Measurements from ENCODE around the gene HADHA. TPM values are rescaled to one million over a fixed set of nuclear protein-coding genes. Genes with fewer than 3 reads are reported as not detected.

Gene HADHA
- total RNA-seq, 1 experiment from 2014 or later, result 101 TPM

GRCh38 chr2:26245231-26245732, 850 bp upstream of the HADHA start:
- POLR2A ChIA-PET, result interaction anchor here (0.9 to 1.9 kb wide), 5 partner anchors 10 to 476 kb away, joined by 3 to 6 read pairs (median 3); no protein-coding TSS in a partner anchor

GRCh38 chr2:26243470-26244308, 743 bp downstream of the HADHA start:
- ChIA-PET CTCF (no interaction called here), RAD21 (ENCODE audit: low non-redundant PET in 1 of 2, low total read pairs in 2 of 2, uncharacterized antibody in 2 of 2, unreplicated experiment in 2 of 2) (no interaction called here), POLR2A (interaction anchor here (1.1 to 1.9 kb wide), 5 partner anchors 8 to 102 kb away, joined by 3 to 6 read pairs (median 4); partner anchors contain the start of gene SELENOI)
- intact Hi-C loops (cut with micrococcal nuclease), result no loop called here
- peak overlapping the region; percentile 77 for H3K27ac ChIP-seq (ENCODE audit: low read depth, low read length)
- H3K9me2 ChIP-seq (ENCODE audit: insufficient read depth), result no peaks in the 10 kb centered on the region
- H3K36me3 ChIP-seq (ENCODE audit: control insufficient read depth in 1 of 2, insufficient read depth in 2 of 2, low read length in 2 of 2), result no peaks in the 10 kb centered on the region
- H3K4me1 ChIP-seq (ENCODE audit: control insufficient read depth in 1 of 2, insufficient read depth in 2 of 2, low read length in 2 of 2), result peaks cover 13 to 36% of the 10 kb centered on the region in 2 experiments; a peak in 3 of 4 replicates
- H3K4me2 ChIP-seq (ENCODE audit: low read length), result peak overlapping the region; percentile 72
- H3K9ac ChIP-seq (ENCODE audit: low read length), result peak overlapping the region; percentile 74
- peak overlapping the region; percentile 4 for H2AFZ ChIP-seq (ENCODE audit: low read depth, low read length, poor library complexity, severe bottlenecking)
- ATAC-seq (no peak), DNase-seq (ENCODE audit: low read depth, low spot score) (no peak)
- H3K9me3 ChIP-seq (ENCODE audit: control insufficient read depth in 1 of 2, insufficient read depth in 1 of 2, low read depth in 1 of 2, low read length in 2 of 2), result no peaks in the 10 kb centered on the region
- H3K79me2 ChIP-seq (ENCODE audit: insufficient read depth, low read length), result peaks cover 91% of the 10 kb centered on the region
- H4K20me1 ChIP-seq (ENCODE audit: insufficient read depth), result no peaks in the 10 kb centered on the region
- no TSS peak for BruUV-seq (replicated peaks)
- H3K27me3 ChIP-seq (ENCODE audit: insufficient read depth, low read length), result no peaks in the 10 kb centered on the region
- peak overlapping the region; percentile 69 to 91 for H3K4me3 ChIP-seq (replicated peaks in 1 of 2; ENCODE audit: low read depth in 1 of 2, low read length in 2 of 2)
- TF ChIP-seq SRF (IDR thresholded peaks at IDR 0.05; ENCODE audit: low read depth) (no peak), ZFX (IDR thresholded peaks at IDR 0.05) (no peak), CEBPB (IDR thresholded peaks at IDR 0.05; ENCODE audit: low read depth) (no peak), YY1 (IDR thresholded peaks at IDR 0.05; ENCODE audit: extremely low read depth, insufficient replicate concordance, low read depth, low read length) (no peak), JUND (IDR thresholded peaks at IDR 0.05) (no peak), RAD21 (IDR thresholded peaks at IDR 0.05; ENCODE audit: low read depth) (no peak), EZH2 (IDR thresholded peaks at IDR 0.05) (no peak), CBX3 (IDR thresholded peaks at IDR 0.05; ENCODE audit: low read depth) (no peak), SP1 (IDR thresholded peaks at IDR 0.05; ENCODE audit: low read depth) (no peak), SIN3A (IDR thresholded peaks at IDR 0.05; ENCODE audit: low read depth) (no peak)
- TF ChIP-seq, protein P1, sequence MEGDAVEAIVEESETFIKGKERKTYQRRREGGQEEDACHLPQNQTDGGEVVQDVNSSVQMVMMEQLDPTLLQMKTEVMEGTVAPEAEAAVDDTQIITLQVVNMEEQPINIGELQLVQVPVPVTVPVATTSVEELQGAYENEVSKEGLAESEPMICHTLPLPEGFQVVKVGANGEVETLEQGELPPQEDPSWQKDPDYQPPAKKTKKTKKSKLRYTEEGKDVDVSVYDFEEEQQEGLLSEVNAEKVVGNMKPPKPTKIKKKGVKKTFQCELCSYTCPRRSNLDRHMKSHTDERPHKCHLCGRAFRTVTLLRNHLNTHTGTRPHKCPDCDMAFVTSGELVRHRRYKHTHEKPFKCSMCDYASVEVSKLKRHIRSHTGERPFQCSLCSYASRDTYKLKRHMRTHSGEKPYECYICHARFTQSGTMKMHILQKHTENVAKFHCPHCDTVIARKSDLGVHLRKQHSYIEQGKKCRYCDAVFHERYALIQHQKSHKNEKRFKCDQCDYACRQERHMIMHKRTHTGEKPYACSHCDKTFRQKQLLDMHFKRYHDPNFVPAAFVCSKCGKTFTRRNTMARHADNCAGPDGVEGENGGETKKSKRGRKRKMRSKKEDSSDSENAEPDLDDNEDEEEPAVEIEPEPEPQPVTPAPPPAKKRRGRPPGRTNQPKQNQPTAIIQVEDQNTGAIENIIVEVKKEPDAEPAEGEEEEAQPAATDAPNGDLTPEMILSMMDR (IDR thresholded peaks at IDR 0.05 in 2 of 3, conservative IDR thresholded peaks at IDR 0.05 in 1 of 3; ENCODE audit: borderline replicate concordance in 1 of 3, insufficient read depth in 1 of 3, low read depth in 2 of 3, low read length in 2 of 3), result no peak
- TF ChIP-seq, protein P2, sequence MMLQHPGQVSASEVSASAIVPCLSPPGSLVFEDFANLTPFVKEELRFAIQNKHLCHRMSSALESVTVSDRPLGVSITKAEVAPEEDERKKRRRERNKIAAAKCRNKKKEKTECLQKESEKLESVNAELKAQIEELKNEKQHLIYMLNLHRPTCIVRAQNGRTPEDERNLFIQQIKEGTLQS (IDR thresholded peaks at IDR 0.05), result no peak
- TF ChIP-seq, protein P3, sequence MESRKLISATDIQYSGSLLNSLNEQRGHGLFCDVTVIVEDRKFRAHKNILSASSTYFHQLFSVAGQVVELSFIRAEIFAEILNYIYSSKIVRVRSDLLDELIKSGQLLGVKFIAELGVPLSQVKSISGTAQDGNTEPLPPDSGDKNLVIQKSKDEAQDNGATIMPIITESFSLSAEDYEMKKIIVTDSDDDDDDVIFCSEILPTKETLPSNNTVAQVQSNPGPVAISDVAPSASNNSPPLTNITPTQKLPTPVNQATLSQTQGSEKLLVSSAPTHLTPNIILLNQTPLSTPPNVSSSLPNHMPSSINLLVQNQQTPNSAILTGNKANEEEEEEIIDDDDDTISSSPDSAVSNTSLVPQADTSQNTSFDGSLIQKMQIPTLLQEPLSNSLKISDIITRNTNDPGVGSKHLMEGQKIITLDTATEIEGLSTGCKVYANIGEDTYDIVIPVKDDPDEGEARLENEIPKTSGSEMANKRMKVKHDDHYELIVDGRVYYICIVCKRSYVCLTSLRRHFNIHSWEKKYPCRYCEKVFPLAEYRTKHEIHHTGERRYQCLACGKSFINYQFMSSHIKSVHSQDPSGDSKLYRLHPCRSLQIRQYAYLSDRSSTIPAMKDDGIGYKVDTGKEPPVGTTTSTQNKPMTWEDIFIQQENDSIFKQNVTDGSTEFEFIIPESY (IDR thresholded peaks at IDR 0.05; ENCODE audit: extremely low read depth, insufficient replicate concordance, low read length), result no peak

More at GRCh38 chr2:26245231-26245732, 850 bp upstream of the HADHA start:
- Histone ChIP-seq H3K27ac (ENCODE audit: low read depth, low read length) (peak overlapping the region; percentile 77), H3K9me3 (ENCODE audit: control insufficient read depth in 1 of 2, insufficient read depth in 1 of 2, low read depth in 1 of 2, low read length in 2 of 2) (no peaks in the 10 kb centered on the region), H3K9ac (ENCODE audit: low read length) (peak overlapping the region; percentile 74), H3K79me2 (ENCODE audit: insufficient read depth, low read length) (peaks cover 92% of the 10 kb centered on the region), H3K27me3 (ENCODE audit: insufficient read depth, low read length) (no peaks in the 10 kb centered on the region), H3K4me1 (ENCODE audit: control insufficient read depth in 1 of 2, insufficient read depth in 2 of 2, low read length in 2 of 2) (peaks cover 13 to 36% of the 10 kb centered on the region in 2 experiments; a peak in 3 of 4 replicates), H4K20me1 (ENCODE audit: insufficient read depth) (no peaks in the 10 kb centered on the region), H3K4me2 (ENCODE audit: low read length) (peak overlapping the region; percentile 72), H2AFZ (ENCODE audit: low read depth, low read length, poor library complexity, severe bottlenecking) (peak overlapping the region; percentile 83), H3K9me2 (ENCODE audit: insufficient read depth) (no peaks in the 10 kb centered on the region), H3K36me3 (ENCODE audit: control insufficient read depth in 1 of 2, insufficient read depth in 2 of 2, low read length in 2 of 2) (no peaks in the 10 kb centered on the region), H3K4me3 (replicated peaks in 1 of 2; ENCODE audit: low read depth in 1 of 2, low read length in 2 of 2) (peak overlapping the region; percentile 69 to 91)
- ChIA-PET RAD21 (ENCODE audit: low non-redundant PET in 1 of 2, low total read pairs in 2 of 2, uncharacterized antibody in 2 of 2, unreplicated experiment in 2 of 2) (no interaction called here), CTCF (no interaction called here)
- intact Hi-C loops (cut with micrococcal nuclease), result no loop called here
- DNase-seq (ENCODE audit: low read depth, low spot score) (no peak), ATAC-seq (peak; percentile 35)
- BruUV-seq (replicated peaks), result TSS peak; percentile 61
- peak; percentile 85 for TF ChIP-seq EGR1 (IDR thresholded peaks at IDR 0.05; ENCODE audit: low read depth)
- TF ChIP-seq RAD21 (IDR thresholded peaks at IDR 0.05; ENCODE audit: low read depth), result no peak
- TF ChIP-seq, protein P4, sequence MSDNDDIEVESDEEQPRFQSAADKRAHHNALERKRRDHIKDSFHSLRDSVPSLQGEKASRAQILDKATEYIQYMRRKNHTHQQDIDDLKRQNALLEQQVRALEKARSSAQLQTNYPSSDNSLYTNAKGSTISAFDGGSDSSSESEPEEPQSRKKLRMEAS (IDR thresholded peaks at IDR 0.05), result 0 out of 2 replicates have a peak, but pooled peaks have one; percentile 29

All from HCT116 (cell line).